Effector memory CD4-positive, alpha-beta T cell (primary cell): ENCODE data around the gene ECI1.

Experiments used
- DNase-seq, 3 donors: peaks; one replicate each; pipeline ENCODE4 v3.0.0-alpha.2; 2020
- H3K27ac ChIP-seq: 2 replicates; pipeline ENCODE4 v1.7.0; 2013; ENCODE audit warnings: mild to moderate bottlenecking, low read length, moderate library complexity; ENCODE audit not compliant: insufficient read depth, poor library complexity, severe bottlenecking
- H3K27me3 ChIP-seq: replicated peaks from 2 replicates; pipeline ENCODE4 v1.7.0; 2013; ENCODE audit warnings: mild to moderate bottlenecking, low read length; ENCODE audit not compliant: insufficient read depth, control insufficient read depth, poor library complexity, severe bottlenecking
- H3K36me3 ChIP-seq: 2 replicates; pipeline ENCODE4 v1.7.0; 2013; ENCODE audit warnings: mild to moderate bottlenecking, low read length, moderate library complexity; ENCODE audit not compliant: control insufficient read depth, insufficient read depth
- H3K4me1 ChIP-seq: 2 replicates; pipeline ENCODE4 v1.7.0; 2013; ENCODE audit warnings: low read length, mild to moderate bottlenecking; ENCODE audit not compliant: control insufficient read depth, insufficient read depth, poor library complexity, severe bottlenecking
- H3K4me3 ChIP-seq: 2 replicates; pipeline ENCODE4 v1.7.0; 2013; ENCODE audit warnings: low read length, low read depth, mild to moderate bottlenecking; ENCODE audit not compliant: insufficient read depth, poor library complexity, severe bottlenecking
- H3K9me3 ChIP-seq: 2 replicates; pipeline ENCODE4 v1.7.0; 2013; ENCODE audit warnings: mild to moderate bottlenecking, low read length, moderate library complexity; ENCODE audit not compliant: control insufficient read depth

Gene ECI1

GRCh38 chr16:2288726-2289125 lies 37.3 kb upstream of the ECI1 start:
- H3K9me3 ChIP-seq = no peaks in the 10 kb centered on the region
- H3K36me3 ChIP-seq = no peaks in the 10 kb centered on the region
- H3K27me3 ChIP-seq = no peaks in the 10 kb centered on the region
- no peaks in the 10 kb centered on the region for H3K4me1 ChIP-seq
- no peak for DNase-seq
- no peak overlapping the region for H3K4me3 ChIP-seq
- no peak overlapping the region for H3K27ac ChIP-seq

GRCh38 chr16:2287916-2288547 lies 36.6 kb upstream of the ECI1 start:
- Histone ChIP-seq H3K27ac (no peak overlapping the region), H3K27me3 (no peaks in the 10 kb centered on the region), H3K4me3 (no peak overlapping the region), H3K36me3 (no peaks in the 10 kb centered on the region), H3K4me1 (no peaks in the 10 kb centered on the region), H3K9me3 (no peaks in the 10 kb centered on the region)
- no peak for DNase-seq

GRCh38 chr16:2286550-2286949 lies 35.2 kb upstream of the ECI1 start:
- no peak for DNase-seq
- H3K27me3 ChIP-seq = no peaks in the 10 kb centered on the region
- no peaks in the 10 kb centered on the region for H3K9me3 ChIP-seq
- no peak overlapping the region for H3K27ac ChIP-seq
- no peaks in the 10 kb centered on the region for H3K4me1 ChIP-seq
- H3K4me3 ChIP-seq = no peak overlapping the region
- H3K36me3 ChIP-seq = no peaks in the 10 kb centered on the region

GRCh38 chr16:2285731-2286191 lies 34.4 kb upstream of the ECI1 start:
- Histone ChIP-seq H3K36me3 (no peaks in the 10 kb centered on the region), H3K27me3 (no peaks in the 10 kb centered on the region), H3K9me3 (no peaks in the 10 kb centered on the region), H3K27ac (no peak overlapping the region), H3K4me3 (no peak overlapping the region), H3K4me1 (no peaks in the 10 kb centered on the region)
- DNase-seq = no peak

- Histone ChIP-seq H3K36me3 (no peaks in the 10 kb centered on the region), H3K27me3 (no peaks in the 10 kb centered on the region)
Measured at GRCh38 chr16:2284797-2285576, 33.6 kb upstream of the ECI1 start.

GRCh38 chr16:2284001-2284770 lies 32.8 kb upstream of the ECI1 start:
- Histone ChIP-seq H3K9me3 (no peaks in the 10 kb centered on the region), H3K4me1 (no peaks in the 10 kb centered on the region), H3K36me3 (no peaks in the 10 kb centered on the region), H3K4me3 (no peak overlapping the region), H3K27me3 (no peaks in the 10 kb centered on the region), H3K27ac (no peak overlapping the region)
- no peak for DNase-seq

More at GRCh38 chr16:2284797-2285576, 33.6 kb upstream of the ECI1 start:
- Histone ChIP-seq H3K9me3 (no peaks in the 10 kb centered on the region), H3K4me1 (no peaks in the 10 kb centered on the region), H3K4me3 (no peak overlapping the region), H3K27ac (no peak overlapping the region)
- no peak for DNase-seq

DNA sequence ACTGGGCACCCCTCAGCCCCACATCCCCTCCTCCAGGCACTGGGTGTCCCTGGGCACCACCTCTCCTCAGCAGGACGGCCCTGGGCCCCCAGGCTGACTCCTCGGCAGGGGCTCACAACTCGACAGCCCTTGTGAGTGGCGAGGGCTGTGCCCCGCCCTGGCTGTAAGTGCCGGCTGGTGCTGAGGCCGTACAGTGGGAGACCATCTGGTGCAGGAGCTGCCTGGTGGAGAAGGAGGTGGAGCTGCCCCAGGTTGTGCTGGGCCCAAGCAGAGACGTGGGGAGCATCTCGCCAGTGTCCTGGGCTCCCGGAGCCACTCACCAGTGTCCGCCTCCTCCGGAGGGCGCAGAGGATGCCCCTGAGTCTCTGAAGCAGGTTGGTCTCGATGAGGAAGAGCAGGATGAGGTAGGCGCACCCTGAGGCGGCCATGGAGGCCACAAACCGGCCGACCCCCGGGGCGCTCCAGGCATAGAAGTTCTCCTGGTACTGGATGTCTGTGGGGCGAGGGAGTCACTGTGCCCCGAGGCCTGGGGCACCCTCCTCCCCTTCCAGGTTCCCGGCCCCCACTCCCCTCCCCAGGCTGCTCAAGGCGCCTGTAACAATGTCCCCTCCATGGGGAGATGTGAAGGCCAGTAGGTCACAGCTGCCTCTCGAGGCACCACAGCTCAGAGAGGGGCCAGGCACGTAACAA lies 31.6 kb upstream of the ECI1 start:
- no peaks in the 10 kb centered on the region for H3K36me3 ChIP-seq
- no peaks in the 10 kb centered on the region for H3K27me3 ChIP-seq
- H3K27ac ChIP-seq = no peak overlapping the region

DNA sequence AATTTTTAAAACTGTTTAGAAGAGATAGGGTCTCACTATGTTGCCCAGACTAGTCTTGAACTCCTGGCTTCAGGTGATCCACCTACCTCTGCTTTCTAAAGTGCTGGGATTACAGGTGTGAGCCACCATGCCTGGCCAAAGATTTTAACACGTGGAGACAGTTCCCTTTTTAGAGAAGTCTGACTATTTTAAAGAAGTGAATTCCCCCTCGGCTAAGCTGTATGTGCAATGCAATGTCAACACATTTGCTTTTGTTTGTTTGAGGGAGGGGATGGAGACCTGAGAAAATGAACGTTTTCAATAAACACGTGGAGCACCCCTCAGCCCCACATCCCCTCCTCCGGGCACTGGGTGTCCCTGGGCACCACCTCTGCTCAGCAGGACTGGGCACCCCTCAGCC lies 30.9 kb upstream of the ECI1 start:
- no peaks in the 10 kb centered on the region for H3K36me3 ChIP-seq
- no peaks in the 10 kb centered on the region for H3K4me1 ChIP-seq
- no peaks in the 10 kb centered on the region for H3K27me3 ChIP-seq
- H3K4me3 ChIP-seq = no peak overlapping the region
- DNase-seq = no peak
- H3K9me3 ChIP-seq = no peaks in the 10 kb centered on the region
- H3K27ac ChIP-seq = no peak overlapping the region

More for the DNA sequence above, 31.6 kb upstream of the ECI1 start:
- Histone ChIP-seq H3K4me3 (no peak overlapping the region), H3K4me1 (no peaks in the 10 kb centered on the region), H3K9me3 (no peaks in the 10 kb centered on the region)
- DNase-seq = no peak

DNA sequence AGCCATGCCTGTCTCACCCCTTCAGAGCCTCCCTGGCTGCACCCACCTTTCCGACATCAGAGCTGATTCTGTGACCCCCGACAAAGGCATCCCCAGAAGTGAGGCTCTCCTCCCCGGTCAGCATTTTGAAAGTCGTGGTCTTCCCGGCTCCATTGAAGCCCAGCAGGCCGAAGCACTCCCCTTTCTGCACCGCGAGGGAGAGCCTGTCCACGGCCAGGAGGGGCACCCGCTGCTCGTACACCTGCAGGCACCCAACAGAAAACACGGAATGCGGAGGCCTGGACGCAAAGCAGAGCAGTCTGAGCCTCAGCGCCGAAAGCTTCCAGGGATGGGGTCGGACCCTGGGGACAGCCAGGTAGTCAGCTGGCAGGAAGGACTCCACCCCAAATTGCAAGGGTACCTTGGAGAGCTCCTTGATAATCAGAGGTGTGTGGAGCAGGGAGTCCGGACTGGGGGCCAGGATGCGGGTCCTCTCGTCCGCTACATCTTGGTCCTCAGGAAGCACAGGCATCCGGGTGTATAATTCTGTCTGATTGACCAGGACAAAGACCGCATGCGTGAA lies 29.7 kb upstream of the ECI1 start:
- no peaks in the 10 kb centered on the region for H3K27me3 ChIP-seq
- DNase-seq = no peak
- no peak overlapping the region for H3K4me3 ChIP-seq

More for the DNA sequence above, 29.7 kb upstream of the ECI1 start:
- H3K4me1 ChIP-seq = no peaks in the 10 kb centered on the region
- no peaks in the 10 kb centered on the region for H3K9me3 ChIP-seq
- no peak overlapping the region for H3K27ac ChIP-seq
- no peaks in the 10 kb centered on the region for H3K36me3 ChIP-seq
